Stimulated activated CD8-positive, alpha-beta memory T cell treated with anti-CD3 and anti-CD28 coated beads, Interleukin-15, amount 100 ng/mL, for 48 hours (primary cell): Measurements from ENCODE around the gene SHISA6.

Source experiments
- DNase-seq, 2 donors: peaks; one replicate each; pipeline ENCODE4 v3.0.0-alpha.2; 2020; ENCODE audit warnings: low read depth in 2 of 2

SHISA6 gene

GRCh38 chr17:11353601-11354000, 112.6 kb downstream of the SHISA6 start:
- DNase-seq: no peak

DNA sequence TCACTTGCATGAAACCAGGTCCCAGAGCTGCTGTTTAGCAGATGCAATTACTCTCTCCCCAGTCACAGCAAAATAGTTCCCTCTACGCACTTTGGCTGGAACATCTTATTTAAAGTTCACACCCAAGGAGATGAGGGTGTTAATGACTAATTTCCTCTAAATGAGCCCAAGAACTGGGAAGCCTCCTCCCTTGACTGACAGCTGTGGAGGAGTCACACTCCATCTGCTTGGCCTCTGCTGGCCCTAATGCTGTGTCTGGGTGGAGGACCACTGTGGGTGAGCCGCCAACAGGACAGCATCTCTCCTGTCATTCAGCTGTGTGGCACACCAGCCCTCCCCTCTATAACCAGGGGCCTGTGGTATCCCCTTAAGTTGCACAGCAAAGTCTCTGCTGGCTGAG, 115.4 kb downstream of the SHISA6 start:
- no peak for DNase-seq

GRCh38 chr17:11363565-11364117, 122.6 kb downstream of the SHISA6 start:
- DNase-seq: no peak

- no peak for DNase-seq
Measured at GRCh38 chr17:11366272-11366850, 125.3 kb downstream of the SHISA6 start.

DNA sequence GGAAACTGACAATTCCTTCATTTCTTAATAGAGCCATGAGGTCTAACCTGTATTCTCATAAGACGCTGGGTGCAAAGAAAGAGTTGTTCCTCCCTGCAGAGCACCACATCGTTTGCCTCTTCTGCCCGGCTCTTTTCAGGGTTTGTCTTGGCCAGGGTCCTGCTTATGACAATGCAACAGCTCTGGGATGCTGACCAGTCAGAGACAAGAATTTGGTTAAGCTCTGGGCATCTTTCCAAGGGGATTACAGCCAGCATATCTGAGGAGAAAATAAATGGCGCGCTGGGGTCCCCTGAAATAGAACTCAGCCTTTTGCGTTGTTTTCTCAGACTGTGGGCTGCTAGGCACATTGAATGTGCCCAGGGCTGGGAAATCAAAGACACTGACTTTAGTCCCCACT, 128.6 kb downstream of the SHISA6 start:
- DNase-seq: no peak

DNA sequence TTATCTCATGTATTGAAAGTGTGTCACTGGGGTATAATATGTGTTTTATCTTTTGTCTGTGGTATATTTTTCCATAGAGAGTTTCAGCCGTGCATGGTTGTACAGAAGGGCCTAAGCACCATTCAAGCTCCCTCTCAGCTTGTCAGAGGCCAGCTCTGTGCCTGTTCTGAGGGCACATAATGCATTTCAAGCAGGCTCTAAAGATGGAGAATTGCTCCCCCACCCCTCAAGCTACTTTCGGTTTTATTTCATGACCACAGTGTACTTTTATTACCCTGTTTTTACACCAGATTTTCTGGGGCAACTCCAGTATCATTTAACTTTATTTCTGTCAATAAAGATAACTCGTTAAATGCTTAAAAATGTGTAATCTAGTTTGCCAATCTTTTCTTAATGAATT, 131.7 kb downstream of the SHISA6 start:
- no peak for DNase-seq

- no peak for DNase-seq
Measured at GRCh38 chr17:11378506-11378905, 137.5 kb downstream of the SHISA6 start.

GRCh38 chr17:11380761-11381160, 139.7 kb downstream of the SHISA6 start:
- DNase-seq: no peak

DNA sequence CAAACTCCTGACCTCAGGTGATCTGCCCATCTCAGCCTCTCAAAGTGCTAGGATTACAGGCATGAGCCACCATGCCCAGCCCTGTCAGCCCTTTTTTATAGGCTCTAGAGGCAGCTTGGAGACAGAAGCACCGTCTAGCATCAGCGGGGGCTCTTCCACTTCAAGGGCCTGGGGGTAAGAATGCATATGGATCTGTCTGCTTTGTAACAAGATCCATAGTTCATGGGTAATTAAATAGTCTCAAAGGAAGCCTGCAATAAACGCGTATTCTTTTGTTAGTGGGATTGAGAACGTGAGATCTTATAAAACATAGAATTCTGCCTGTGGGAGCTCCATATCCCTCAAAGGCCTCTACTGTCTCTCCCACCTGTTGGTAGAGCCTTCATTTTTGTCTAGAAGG, 142.1 kb downstream of the SHISA6 start:
- no peak for DNase-seq

DNA sequence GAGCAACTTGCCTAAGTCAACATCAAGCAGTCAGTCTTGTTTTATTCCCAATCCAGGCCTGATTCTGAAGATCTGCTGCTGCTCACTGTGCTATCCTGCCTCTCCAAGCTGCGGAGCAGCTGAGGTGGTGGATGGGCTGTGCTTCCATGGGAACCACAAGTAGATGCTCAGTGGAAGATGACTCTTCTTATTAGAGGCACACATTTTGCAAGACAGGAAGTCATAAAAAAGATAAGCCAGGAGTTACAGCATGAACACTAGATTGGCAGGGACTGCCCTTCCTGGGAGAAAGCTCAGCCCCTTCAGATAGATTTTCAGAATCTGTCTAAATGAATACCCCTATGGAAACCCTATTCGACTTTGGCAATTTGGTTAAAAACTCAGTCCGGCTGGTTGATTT, 143.1 kb downstream of the SHISA6 start:
- no peak for DNase-seq

GRCh38 chr17:11387610-11388009, 146.6 kb downstream of the SHISA6 start:
- DNase-seq: no peak

DNA sequence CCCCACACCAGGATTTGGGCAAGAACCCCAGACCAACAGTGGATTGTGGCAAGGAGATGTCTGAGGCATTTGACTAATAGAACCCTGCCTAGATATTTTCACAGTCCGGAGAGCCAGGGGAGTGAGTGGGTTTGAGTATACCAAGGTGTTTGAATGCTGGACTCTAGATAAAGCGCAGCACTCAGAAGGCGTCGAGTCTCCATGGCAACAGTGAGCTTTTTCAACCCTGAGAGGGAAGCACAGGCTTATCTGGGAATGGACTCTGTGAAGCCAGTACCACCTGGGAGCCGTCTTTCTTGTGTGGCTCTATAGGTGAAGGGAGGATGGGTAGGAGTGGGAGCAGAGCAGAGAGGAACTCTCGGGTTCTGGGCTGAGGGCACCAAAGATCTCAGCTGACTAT, 147.0 kb downstream of the SHISA6 start:
- DNase-seq: no peak

- no peak for DNase-seq
Measured at GRCh38 chr17:11389583-11389982, 148.6 kb downstream of the SHISA6 start.

- DNase-seq: no peak
Measured at GRCh38 chr17:11391134-11391533, 150.1 kb downstream of the SHISA6 start.

DNA sequence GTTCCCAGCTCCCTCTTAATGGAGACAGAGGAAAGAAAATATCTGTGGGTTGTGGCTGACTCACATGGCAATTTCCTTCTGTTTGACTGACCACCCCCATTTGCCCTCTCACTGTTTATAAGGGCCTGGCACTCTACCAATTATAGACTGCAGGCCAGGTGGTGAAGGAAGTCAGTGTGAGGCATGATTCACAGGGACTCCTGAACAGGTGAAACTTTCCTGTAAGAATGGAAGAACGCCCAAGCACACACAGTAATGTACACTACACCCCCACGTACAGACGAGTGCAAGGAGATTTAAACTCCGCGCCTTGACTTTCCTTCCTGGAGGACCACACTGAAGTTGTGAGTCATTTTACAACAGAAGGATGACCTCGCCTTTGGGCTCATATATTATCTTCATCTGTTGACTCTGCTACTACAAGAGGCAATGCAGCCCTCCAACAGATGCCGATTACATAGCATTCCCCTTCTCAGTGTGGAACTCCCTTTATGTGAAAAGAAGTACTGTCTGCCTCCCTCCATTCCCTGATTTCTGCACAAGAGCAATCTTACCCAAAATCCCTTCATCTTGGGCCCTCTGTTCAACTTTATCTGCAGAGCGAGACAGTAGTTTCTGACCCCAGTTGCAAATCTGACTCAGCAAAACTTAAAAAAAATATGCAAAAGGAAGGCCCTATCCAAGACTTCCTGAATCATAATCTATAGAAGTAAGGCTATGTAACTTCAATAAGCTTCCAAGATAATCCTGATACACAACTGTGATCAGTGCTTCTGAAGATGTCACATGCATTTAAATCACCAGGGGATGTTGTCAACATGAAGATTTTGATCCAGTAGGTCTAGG, 163.6 kb downstream of the SHISA6 start:
- DNase-seq: no peak

DNA sequence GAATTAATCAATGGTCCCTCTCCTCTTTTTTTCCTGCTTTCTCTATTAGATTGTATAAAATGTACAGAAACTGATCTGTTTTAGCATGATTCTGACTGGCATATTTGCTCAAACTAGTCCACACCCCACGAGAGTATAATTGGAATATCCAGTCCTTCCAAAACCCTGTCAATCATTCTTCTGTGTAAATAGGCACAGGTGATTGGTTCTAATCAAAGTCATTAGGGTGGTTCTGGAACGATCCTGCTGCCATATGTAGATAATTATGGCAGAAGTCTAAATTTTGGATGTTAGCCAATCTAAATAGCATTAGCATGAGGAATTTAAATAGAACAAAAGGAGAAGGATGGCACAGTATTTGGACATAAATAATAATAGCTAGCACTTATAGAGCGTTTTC, 165.7 kb downstream of the SHISA6 start:
- no peak for DNase-seq

DNA sequence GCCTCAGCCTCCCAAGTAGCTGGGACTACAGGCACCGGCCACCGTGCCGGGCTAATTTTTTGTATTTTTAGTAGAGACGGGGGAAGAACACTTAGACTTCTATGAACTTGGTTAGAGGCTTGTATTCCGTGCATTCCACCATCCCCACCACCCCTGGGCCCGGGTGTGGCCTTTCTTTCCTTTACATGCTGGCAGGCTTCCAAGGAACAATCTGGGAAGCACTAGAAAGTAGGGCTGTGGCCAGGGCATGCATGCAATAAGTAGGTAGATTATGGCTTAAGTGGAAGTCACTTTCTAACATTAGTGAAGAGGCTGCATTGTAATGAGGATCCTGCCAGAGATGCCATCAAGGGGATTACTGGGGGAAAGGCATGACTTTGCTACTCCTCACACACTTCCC, 171.6 kb downstream of the SHISA6 start:
- no peak for DNase-seq

DNA sequence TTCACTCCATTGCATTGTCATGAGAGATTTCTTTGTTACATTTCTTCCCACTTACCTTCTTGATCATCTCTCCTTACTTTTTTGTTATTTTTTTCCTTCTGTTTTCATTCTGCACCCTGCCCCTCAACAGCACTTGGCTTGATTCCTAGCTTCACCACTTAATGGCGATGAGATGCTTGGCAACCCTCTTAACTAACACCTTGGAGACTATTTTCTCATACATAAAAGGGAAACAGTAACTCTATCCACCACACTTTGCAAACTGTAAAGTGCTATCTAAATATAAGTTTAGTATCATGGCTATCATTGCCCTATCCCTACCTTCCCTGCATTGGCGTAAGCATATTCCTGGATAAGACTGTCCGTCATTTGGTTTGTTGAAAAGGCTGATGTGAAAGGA, 177.3 kb downstream of the SHISA6 start:
- DNase-seq: no peak

DNA sequence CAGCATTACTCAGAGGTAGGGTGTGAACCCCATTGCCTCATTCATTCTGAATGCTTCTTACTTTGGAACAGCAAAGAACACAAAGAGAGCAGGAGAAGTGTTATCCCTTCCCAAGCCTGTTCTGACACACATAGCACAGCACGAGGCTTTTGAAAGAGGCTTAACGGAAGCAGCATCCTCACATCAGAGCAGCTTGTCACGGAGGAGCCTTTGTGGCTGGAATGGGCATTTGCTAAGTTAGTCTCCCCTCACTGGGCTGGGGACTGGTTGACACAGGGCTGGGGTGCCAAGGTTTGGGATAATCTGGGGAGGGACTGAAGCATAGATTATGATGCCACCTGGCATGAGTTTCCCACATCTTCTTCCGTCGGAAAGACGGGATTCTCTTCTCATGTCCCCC, 189.7 kb downstream of the SHISA6 start:
- DNase-seq: no peak

DNA sequence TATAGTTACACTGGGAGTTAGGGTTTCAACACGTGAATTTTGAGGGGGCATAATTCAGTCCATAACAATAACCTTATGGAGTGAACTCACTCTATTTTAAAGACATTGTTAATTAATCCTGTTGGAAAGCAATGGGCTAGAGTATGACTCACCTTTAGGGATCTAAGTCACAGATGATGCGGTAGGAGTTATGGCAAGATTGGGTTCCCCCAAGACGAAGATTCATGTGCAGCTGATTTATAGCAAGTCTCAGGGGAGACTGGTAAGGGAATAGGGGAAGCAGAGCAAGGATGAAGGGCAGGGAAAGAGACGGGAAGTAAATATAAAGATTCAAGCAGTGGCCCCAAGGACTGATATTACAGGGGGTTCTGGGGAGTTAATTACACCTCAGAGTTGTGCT, 197.7 kb downstream of the SHISA6 start:
- DNase-seq: no peak

DNA sequence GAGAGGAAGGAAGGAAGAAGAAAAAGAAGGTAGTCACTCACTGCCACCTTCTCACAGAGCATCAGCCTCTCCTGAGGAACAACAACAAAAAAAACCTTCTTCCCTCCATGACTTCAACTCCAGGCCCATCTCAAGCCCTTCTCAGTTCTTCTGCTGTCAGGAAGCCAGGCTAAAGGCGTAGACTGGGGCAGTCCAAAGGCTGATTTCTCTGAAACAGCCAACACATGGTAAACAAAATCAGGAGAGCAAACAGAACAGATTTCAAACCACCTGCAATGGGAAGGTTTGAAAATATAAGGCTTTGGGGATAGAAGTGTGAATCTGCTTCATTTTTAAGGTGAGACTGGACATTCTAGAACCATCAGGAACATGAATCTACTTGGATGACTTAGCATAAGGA, 200.0 kb downstream of the SHISA6 start:
- no peak for DNase-seq

DNA sequence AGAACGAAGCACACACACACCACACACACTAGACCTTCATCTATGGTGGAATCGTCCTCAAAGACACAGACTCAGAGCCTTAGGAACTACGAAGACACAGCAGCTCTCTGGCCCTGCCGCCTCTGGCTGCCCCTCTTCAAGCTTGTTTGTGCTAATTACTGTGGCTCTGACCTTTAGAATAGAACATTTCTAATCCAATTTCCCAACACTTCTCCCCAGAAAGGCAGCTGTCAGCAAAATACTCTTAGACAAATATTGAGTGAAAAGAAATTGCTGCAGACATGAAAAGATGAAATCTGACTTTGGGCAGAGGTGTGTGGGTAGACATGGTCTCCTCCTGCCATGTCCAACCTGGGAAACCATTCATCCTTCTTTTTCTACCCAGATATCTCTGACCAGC, 205.3 kb downstream of the SHISA6 start:
- no peak for DNase-seq

DNA sequence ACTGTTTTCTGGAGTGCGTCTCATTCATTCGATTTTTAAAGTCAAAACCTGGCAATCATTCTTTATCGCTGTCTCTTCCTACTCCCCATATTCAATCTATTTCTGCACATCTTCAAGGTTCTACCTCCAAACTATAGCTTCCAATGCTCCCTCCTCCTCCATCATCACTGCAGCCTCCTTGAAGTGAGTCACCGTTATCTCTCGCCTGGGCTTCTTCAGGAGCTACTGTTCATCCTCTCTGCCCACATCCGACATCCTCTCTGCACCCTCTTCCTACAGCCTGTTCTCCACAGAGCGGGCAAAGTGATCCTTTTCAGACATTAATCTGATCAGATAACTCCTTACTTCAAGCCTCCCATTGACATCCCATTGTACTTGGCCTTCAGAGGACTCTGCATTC, 213.1 kb downstream of the SHISA6 start:
- no peak for DNase-seq
